ENCODE data around the gene RPL29. TPM values are rescaled to one million over a fixed set of nuclear protein-coding genes. Genes with fewer than 3 reads are reported as not detected.

The RPL29 gene
- total RNA-seq, 1 donor from 2014 or later = 765 TPM

DNA sequence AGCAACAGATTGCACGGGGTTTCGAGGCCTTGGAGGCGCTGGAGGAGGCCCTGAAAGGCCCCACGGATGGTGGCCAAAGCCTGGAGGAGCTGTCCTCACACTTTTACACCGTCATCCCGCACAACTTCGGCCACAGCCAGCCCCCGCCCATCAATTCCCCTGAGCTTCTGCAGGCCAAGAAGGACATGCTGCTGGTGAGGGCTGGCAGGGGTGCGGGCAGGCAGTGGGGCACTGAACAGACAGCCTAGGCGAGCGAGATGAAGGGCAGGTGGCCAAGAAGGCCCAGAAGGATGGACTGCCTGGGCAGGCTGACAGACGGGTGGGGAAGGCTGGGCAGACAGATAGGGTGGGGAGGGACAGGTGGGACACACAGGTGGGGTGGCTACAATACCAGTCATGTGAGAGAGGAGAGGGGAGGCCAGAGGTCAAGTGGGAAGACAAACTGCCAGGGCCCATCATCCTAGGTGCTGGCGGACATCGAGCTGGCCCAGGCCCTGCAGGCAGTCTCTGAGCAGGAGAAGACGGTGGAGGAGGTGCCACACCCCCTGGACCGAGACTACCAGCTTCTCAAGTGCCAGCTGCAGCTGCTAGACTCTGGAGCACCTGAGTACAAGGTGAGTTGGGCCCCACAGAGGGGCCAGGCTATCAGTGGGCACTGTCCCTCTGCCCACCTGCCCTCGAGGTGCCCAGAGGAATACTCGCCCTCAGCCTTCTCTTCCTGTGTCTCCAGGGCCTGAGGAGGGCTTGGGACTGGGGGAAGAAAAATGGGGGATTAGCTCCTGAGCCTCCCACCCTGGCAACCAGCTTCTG is 50.5 kb downstream of the RPL29 start:
- no peak for TF ChIP-seq CTCF (IDR thresholded peaks at IDR 0.05)
- peaks cover 23% of the 10 kb centered on the region for H3K4me1 ChIP-seq
- no peak overlapping the region for H3K4me3 ChIP-seq
- DNase-seq (no peak), ATAC-seq (no peak)
- no peak overlapping the region for H3K27ac ChIP-seq
- no peaks in the 10 kb centered on the region for H3K9me3 ChIP-seq
- H3K27me3 ChIP-seq (ENCODE audit: low read depth) = no peaks in the 10 kb centered on the region
- intact Hi-C loops (cut with DNase I) = no loop called here
- H3K36me3 ChIP-seq = peaks cover 22% of the 10 kb centered on the region

DNA sequence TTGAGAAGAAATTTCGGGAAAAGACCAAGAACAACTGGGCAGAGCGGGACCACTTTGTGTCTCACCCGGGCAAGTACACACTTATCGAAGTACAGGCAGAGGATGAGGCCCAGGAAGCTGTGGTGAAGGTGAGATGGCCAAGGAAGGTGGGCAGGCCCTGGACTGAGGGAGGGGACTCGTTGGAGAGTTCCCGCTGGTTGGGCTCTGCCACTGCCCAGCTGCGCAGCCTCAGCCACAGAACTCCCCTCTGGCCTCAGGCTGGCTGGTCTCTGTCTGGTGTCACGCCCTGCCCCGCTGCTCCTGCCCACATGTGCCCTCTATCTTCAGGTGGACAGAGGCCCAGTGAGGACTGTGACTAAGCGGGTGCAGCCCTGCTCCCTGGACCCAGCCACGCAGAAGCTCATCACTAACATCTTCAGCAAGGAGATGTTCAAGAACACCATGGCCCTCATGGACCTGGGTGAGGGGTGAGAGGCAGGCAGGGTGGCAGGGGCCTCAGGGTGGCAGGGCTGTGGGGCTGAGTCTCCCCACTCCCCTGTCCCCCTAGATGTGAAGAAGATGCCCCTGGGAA is 51.2 kb downstream of the RPL29 start:
- peaks cover 22% of the 10 kb centered on the region for H3K36me3 ChIP-seq

More for the DNA sequence above, 51.2 kb downstream of the RPL29 start:
- TF ChIP-seq CTCF (IDR thresholded peaks at IDR 0.05) = no peak
- Histone ChIP-seq H3K27me3 (ENCODE audit: low read depth) (no peaks in the 10 kb centered on the region), H3K9me3 (no peaks in the 10 kb centered on the region), H3K4me1 (peaks cover 29% of the 10 kb centered on the region), H3K4me3 (no peak overlapping the region), H3K27ac (no peak overlapping the region)
- DNase-seq (no peak), ATAC-seq (no peak)
- intact Hi-C loops (cut with DNase I) = no loop called here

Other genes with a start within 250 kb of the RPL29 start
- not detected for gene IQCF6, start 216.7 kb downstream of the RPL29 start, total RNA-seq
- not detected for gene IQCF2, start 134.3 kb downstream of the RPL29 start, total RNA-seq
- not detected for gene IQCF5, start 120.3 kb downstream of the RPL29 start, total RNA-seq
- gene IQCF1, start 92.5 kb downstream of the RPL29 start, total RNA-seq = not detected
- 16.2 TPM for gene RRP9, start 54.0 kb downstream of the RPL29 start, total RNA-seq
- gene PARP3, start 53.5 kb downstream of the RPL29 start, total RNA-seq = 24.6 TPM
- not detected for gene GPR62, start 40.5 kb downstream of the RPL29 start, total RNA-seq
- 24.6 TPM for gene PCBP4, start 28.4 kb downstream of the RPL29 start, total RNA-seq
- gene ABHD14B, start 21.8 kb downstream of the RPL29 start, total RNA-seq = 48.8 TPM
- gene ABHD14A, start 20.8 kb downstream of the RPL29 start, total RNA-seq = 17.8 TPM
- 20.6 TPM for gene ACY1, start 12.4 kb downstream of the RPL29 start, total RNA-seq
- 28.8 TPM for gene DUSP7, start 60.7 kb upstream of the RPL29 start, total RNA-seq
- gene POC1A, start 158.5 kb upstream of the RPL29 start, total RNA-seq = 2.7 TPM
- 103 TPM for gene ALAS1, start 202.3 kb upstream of the RPL29 start, total RNA-seq
- gene TLR9, start 229.8 kb upstream of the RPL29 start, total RNA-seq = 1.0 TPM
- 62.2 TPM for gene TWF2, start 243.3 kb upstream of the RPL29 start, total RNA-seq
- 53.4 TPM for gene PPM1M, start 249.9 kb upstream of the RPL29 start, total RNA-seq

All from lower lobe of right lung (tissue), 2 donors.